H1 (cell line): ENCODE measurements around the gene CEP250. TPM values are rescaled to one million over a fixed set of nuclear protein-coding genes. Genes with fewer than 3 reads are reported as not detected.

Experiments used
- CTCF ChIA-PET: fragments of 300-600 bp; sonication (Branson Sonifier 250); formaldehyde crosslinking; loops from one replicate; lab custom pipeline; 2021; ENCODE audit not compliant: partially characterized antibody; lab: Charles Lee
- POLR2A ChIA-PET: fragments of 300-600 bp; sonication (Branson Sonifier 250); formaldehyde crosslinking; loops from one replicate; lab custom pipeline; 2021; ENCODE audit warnings: inconsistent platforms; ENCODE audit not compliant: partially characterized antibody; lab: Charles Lee
- DNase-seq, 2 experiments: peaks; one replicate each; pipeline versions ENCODE4 v3.0.0 to v3.0.0-alpha.2; 2010 to 2022; ENCODE audit warnings: low spot score in 2 of 2, low read depth in 1 of 2, mixed read lengths in 1 of 2
- FAIRE-seq: peaks from 2 replicates; lab custom pipeline; 2011; peaks lifted over from hg19 to GRCh38; lab: Jason Lieb, UNC
- H2AFZ ChIP-seq: 2 replicates; pipeline ENCODE4 v1.8.1; 2012; ENCODE audit warnings: low read length, inconsistent platforms
- H2AK5ac ChIP-seq: 2 replicates; pipeline ENCODE4 v1.6.1; 2013; ENCODE audit warnings: low read depth, low read length
- H2BK120ac ChIP-seq: replicated peaks from 2 replicates; pipeline ENCODE3; 2013; ENCODE audit warnings: low read depth, low read length, inconsistent platforms
- H2BK12ac ChIP-seq: 2 replicates; pipeline ENCODE4 v1.6.1; 2013; ENCODE audit warnings: low read depth, low read length
- H2BK15ac ChIP-seq: 2 replicates; pipeline ENCODE4 v1.6.1; 2013; ENCODE audit warnings: low read length
- H2BK20ac ChIP-seq: 2 replicates; pipeline ENCODE4 v1.6.1; 2013; ENCODE audit warnings: low read length
- H2BK5ac ChIP-seq: 2 replicates; pipeline ENCODE4 v1.6.1; 2013; ENCODE audit warnings: low read depth, low read length
- H3K14ac ChIP-seq: 2 replicates; pipeline ENCODE4 v1.6.1; 2013; ENCODE audit warnings: inconsistent platforms; ENCODE audit not compliant: insufficient read length
- H3K18ac ChIP-seq: 2 replicates; pipeline ENCODE4 v1.6.1; 2013; ENCODE audit warnings: low read length; ENCODE audit errors: extremely low read depth
- H3K23ac ChIP-seq: 2 replicates; pipeline ENCODE4 v1.6.1; 2013; ENCODE audit warnings: inconsistent platforms; ENCODE audit not compliant: insufficient read length
- H3K23me2 ChIP-seq: 2 replicates; pipeline ENCODE4 v1.6.1; 2013; ENCODE audit warnings: low read depth, low read length
- H3K27ac ChIP-seq: 2 replicates; pipeline ENCODE4 v1.6.1; 2011; ENCODE audit warnings: low read depth, low read length, inconsistent platforms
- H3K27me3 ChIP-seq, 4 experiments: replicated peaks in 1 of 4; 1 replicate in 1 of 4; 2 replicates in 3 of 4; pipeline versions ENCODE4 v1.6.1 to v1.8.1; 2011 to 2013; ENCODE audit warnings: low read length in 3 of 4, mild to moderate bottlenecking in 3 of 4, inconsistent platforms in 2 of 4, mixed read lengths in 2 of 4, moderate library complexity in 1 of 4; ENCODE audit not compliant: control insufficient read depth in 3 of 4, insufficient read depth in 3 of 4; ENCODE audit errors: extremely low read depth in 1 of 4
- H3K36me3 ChIP-seq, 4 experiments: 2 replicates each; pipeline versions ENCODE4 v1.6.1 to v1.8.1; 2011 to 2013; ENCODE audit warnings: mild to moderate bottlenecking in 4 of 4, low read length in 3 of 4, moderate library complexity in 2 of 4, control low read depth in 1 of 4, inconsistent platforms in 1 of 4; ENCODE audit not compliant: insufficient read depth in 4 of 4, control insufficient read depth in 2 of 4
- H3K4ac ChIP-seq: replicated peaks from 2 replicates; pipeline ENCODE3; 2013; ENCODE audit warnings: low read length, low read depth, mixed read lengths, inconsistent platforms; ENCODE audit not compliant: insufficient read length
- H3K4me1 ChIP-seq, 4 experiments: replicated peaks in 1 of 4; 1 replicate in 1 of 4; 2 replicates in 3 of 4; pipeline versions ENCODE4 v1.6.1 to v1.8.1; 2011 to 2013; ENCODE audit warnings: low read length in 3 of 4, inconsistent platforms in 2 of 4, mixed read lengths in 1 of 4; ENCODE audit not compliant: insufficient read depth in 4 of 4, control insufficient read depth in 3 of 4
- H3K4me2 ChIP-seq, 2 experiments: 2 replicates each; pipeline versions ENCODE4 v1.6.1 to v1.8.1; 2011 to 2013; ENCODE audit warnings: low read depth in 2 of 2, low read length in 2 of 2, control low read depth in 1 of 2, inconsistent platforms in 1 of 2, mild to moderate bottlenecking in 1 of 2; ENCODE audit not compliant: insufficient read depth in 1 of 2
- H3K4me3 ChIP-seq, 4 experiments: fragments of 200-600, 300-600 bp in 1 of 4; sonication (generic), shearing (Covaris generic), sonication (Bioruptor Twin) in 1 of 4; 2 replicates each; pipeline versions ENCODE4 v1.5.1 to v1.8.1; 2011 to 2016; ENCODE audit warnings: low read length in 4 of 4, low read depth in 3 of 4, control low read depth in 2 of 4, inconsistent platforms in 2 of 4, mild to moderate bottlenecking in 2 of 4, mixed read lengths in 1 of 4, moderate library complexity in 1 of 4; ENCODE audit not compliant: insufficient read depth in 2 of 4; ENCODE audit errors: extremely low read depth in 1 of 4
- H3K56ac ChIP-seq: replicated peaks from 2 replicates; pipeline ENCODE3; 2013; ENCODE audit warnings: low read depth, mild to moderate bottlenecking, mixed read lengths, low read length, inconsistent platforms; ENCODE audit not compliant: insufficient read length
- H3K79me1 ChIP-seq: 2 replicates; pipeline ENCODE4 v1.6.1; 2013; ENCODE audit warnings: low read depth, low read length, control low read depth
- H3K79me2 ChIP-seq, 2 experiments: 2 replicates each; pipeline versions ENCODE4 v1.6.1 to v1.8.1; 2012 to 2013; ENCODE audit warnings: low read length in 2 of 2, mild to moderate bottlenecking in 2 of 2, inconsistent platforms in 1 of 2; ENCODE audit not compliant: insufficient read depth in 2 of 2, control insufficient read depth in 1 of 2
- H3K9ac ChIP-seq, 4 experiments: replicated peaks in 1 of 4; 1 replicate in 1 of 4; 2 replicates in 3 of 4; pipeline versions ENCODE4 v1.6.1 to v1.8.1; 2011 to 2013; ENCODE audit warnings: low read depth in 3 of 4, low read length in 3 of 4, control low read depth in 2 of 4, mild to moderate bottlenecking in 2 of 4, moderate library complexity in 2 of 4, inconsistent platforms in 1 of 4; ENCODE audit errors: extremely low read depth in 1 of 4
- H3K9me3 ChIP-seq, 2 experiments: 2 replicates each; pipeline versions ENCODE4 v1.6.1 to v1.8.1; 2012 to 2013; ENCODE audit warnings: mild to moderate bottlenecking in 2 of 2, moderate library complexity in 2 of 2, control low read depth in 1 of 2, inconsistent platforms in 1 of 2, low read depth in 1 of 2, low read length in 1 of 2, mixed read lengths in 1 of 2; ENCODE audit not compliant: insufficient read depth in 2 of 2
- H4K20me1 ChIP-seq, 2 experiments: replicated peaks in 1 of 2; 2 replicates each; pipeline versions ENCODE3 to v1.8.1; 2011 to 2013; ENCODE audit warnings: inconsistent platforms in 2 of 2, low read length in 2 of 2, mild to moderate bottlenecking in 1 of 2; ENCODE audit not compliant: insufficient read depth in 2 of 2, control insufficient read depth in 1 of 2
- H4K5ac ChIP-seq: 2 replicates; pipeline ENCODE4 v1.6.1; 2013; ENCODE audit warnings: low read length, low read depth, mixed read lengths, inconsistent platforms; ENCODE audit not compliant: insufficient read length
- H4K8ac ChIP-seq: 2 replicates; pipeline ENCODE4 v1.8.0; 2013; ENCODE audit warnings: mild to moderate bottlenecking, moderate library complexity, low read length, inconsistent platforms; ENCODE audit not compliant: insufficient read depth; ENCODE audit errors: extremely low read depth
- H4K91ac ChIP-seq: replicated peaks from 2 replicates; pipeline ENCODE3; 2013; ENCODE audit warnings: low read length, mixed read lengths, inconsistent platforms; ENCODE audit not compliant: insufficient read length
- CTBP2 ChIP-seq: IDR thresholded peaks from 2 replicates; pipeline ENCODE4 v1.7.0; 2011; ENCODE audit warnings: borderline replicate concordance, mild to moderate bottlenecking, moderate library complexity, mixed read lengths, low read length; ENCODE audit not compliant: insufficient read depth, insufficient read length
- GABPA ChIP-seq: IDR thresholded peaks from 2 replicates; pipeline ENCODE4 v1.6.1; 2011; ENCODE audit warnings: mild to moderate bottlenecking, low read length, moderate library complexity, borderline replicate concordance; ENCODE audit not compliant: insufficient read depth
- MAFK ChIP-seq: IDR thresholded peaks from 2 replicates; pipeline ENCODE4 v1.6.1; 2012; ENCODE audit warnings: low read depth, mild to moderate bottlenecking, improper control_type of control experiment, low read length
- PHF8 ChIP-seq: fragments of 200-600 bp; sonication (generic); conservative IDR thresholded peaks from 2 replicates; pipeline ENCODE4 v1.7.1; 2012; ENCODE audit warnings: low read depth, mild to moderate bottlenecking, inconsistent platforms, low read length, moderate library complexity
- RNF2 ChIP-seq: fragments of 200-900, 300-1000 bp; sonication (generic); IDR thresholded peaks from 2 replicates; pipeline ENCODE4 v1.7.1; 2016; ENCODE audit warnings: borderline replicate concordance, low read depth, mild to moderate bottlenecking, antibody characterized with exemption, low read length; ENCODE audit not compliant: poor library complexity, severe bottlenecking; ENCODE audit errors: missing control alignments
- TAF7 ChIP-seq: optimal IDR thresholded peaks from 2 replicates; pipeline ENCODE3; 2011; ENCODE audit warnings: low read depth, mild to moderate bottlenecking, inconsistent platforms, low read length, moderate library complexity, borderline replicate concordance
- ZNF274 ChIP-seq: IDR thresholded peaks from 2 replicates; pipeline ENCODE4 v1.7.0; 2012; ENCODE audit warnings: low read length, borderline replicate concordance; ENCODE audit errors: extremely low read depth
- WGBS, 2 experiments: shearing (Covaris generic) in 1 of 2; methylation state at CpG; one replicate each; pipeline versions ENCODE4 v1.1.6 to v1.1.7; 2013 to 2015; ENCODE audit warnings: low lambda C conversion rate in 2 of 2, mixed read lengths in 2 of 2, inconsistent platforms in 1 of 2, low coverage in 1 of 2, missing lambda C conversion rate in 1 of 2; ENCODE audit not compliant: insufficient replicate concordance in 2 of 2, insufficient coverage in 1 of 2, insufficient read length in 1 of 2; ENCODE audit errors: extremely low coverage in 1 of 2, missing lambda C conversion rate in 1 of 2; 5-methylcytosine and 5-hydroxymethylcytosine counted together
- polyA plus RNA-seq, 7 experiments: library from polyadenylated mRNA; depleted of rRNA in 3 of 7; stranded (reverse) in 5 of 7; unstranded in 2 of 7; fragments of >200 nt in 5 of 7; fragments of 200-250 nt in 2 of 7; gene quantifications; 1 replicate in 5 of 7; 2 replicates in 1 of 7; 4 replicates in 1 of 7; pipeline versions ENCODE4 v1.2.1 to v1.2.3, GENCODE V29; 2011 to 2013; ENCODE audit warnings: missing spikeins in 2 of 7, mixed read lengths in 2 of 7
- total RNA-seq: library from RNA; stranded (reverse); fragmentation: NEBNext Ultra II Directional; extraction: Animal tissue kit (Norgen Biotek cat#: 25700); gene quantifications from 2 replicates; pipeline ENCODE4 v1.2.1, GENCODE V29; 2021

CEP250 gene
- total and polyA plus RNA-seq, 2 of the 8 experiments (the other 6 are each of a cell fraction or from before 2014, with no cell fraction given) = 2.6 to 33.7 TPM

GRCh38 chr20:35497780-35498189 is 42.4 kb downstream of the CEP250 start:
- H2BK20ac ChIP-seq = no peak overlapping the region
- no peak overlapping the region for H2BK12ac ChIP-seq
- no peak overlapping the region for H4K5ac ChIP-seq
- H4K8ac ChIP-seq = no peak overlapping the region
- H3K9me3 ChIP-seq = no peaks in the 10 kb centered on the region
- H3K27ac ChIP-seq = no peak overlapping the region
- H3K79me1 ChIP-seq = no peaks in the 10 kb centered on the region
- FAIRE-seq (no peak), DNase-seq (no peak)
- no peaks in the 10 kb centered on the region for H3K4me1 ChIP-seq
- no peak overlapping the region for H3K18ac ChIP-seq
- WGBS, 2 experiments = 96% methylated on average over 9 of the region's 9 CpGs; no CpG with 5 or more reads in 1 of the 2 experiments
- POLR2A ChIA-PET = no interaction called here
- H3K4me2 ChIP-seq = no peak overlapping the region
- H3K4me3 ChIP-seq = no peak overlapping the region
- H2AK5ac ChIP-seq = no peak overlapping the region
- CTCF ChIA-PET = interaction anchor here (0.6 to 4.1 kb wide), 8 partner anchors 10 to 194 kb away, joined by 3 to 25 read pairs (median 6); no protein-coding TSS in a partner anchor
- H4K91ac ChIP-seq = no peak overlapping the region
- H3K9ac ChIP-seq = no peak overlapping the region
- no peak overlapping the region for H3K14ac ChIP-seq
- no peaks in the 10 kb centered on the region for H3K23me2 ChIP-seq
- H2BK15ac ChIP-seq = no peak overlapping the region
- peaks cover 0 to 2% of the 10 kb centered on the region in 2 experiments for H4K20me1 ChIP-seq
- H3K4ac ChIP-seq = no peak overlapping the region
- H2BK5ac ChIP-seq = no peak overlapping the region
- H3K27me3 ChIP-seq = no peaks in the 10 kb centered on the region
- H2AFZ ChIP-seq = no peak overlapping the region
- no peak overlapping the region for H3K23ac ChIP-seq
- H2BK120ac ChIP-seq = no peak overlapping the region
- H3K36me3 ChIP-seq = peaks cover 34 to 76% (median 65%) of the 10 kb centered on the region in 4 experiments
- no peak overlapping the region for H3K56ac ChIP-seq
- no peaks in the 10 kb centered on the region for H3K79me2 ChIP-seq
- TF ChIP-seq TAF7 = no peak
- no peak for TF ChIP-seq GABPA
- no peak for TF ChIP-seq ZNF274
- TF ChIP-seq CTBP2 = no peak
- TF ChIP-seq RNF2 = no peak
- no peak for TF ChIP-seq PHF8
- TF ChIP-seq MAFK = no peak
